Central memory CD4-positive, alpha-beta T cell (primary cell): ENCODE results near the gene CRKL.

ENCODE experiments used
- DNase-seq: peaks from one replicate; pipeline ENCODE4 v3.0.0; 2022

CRKL gene

DNA sequence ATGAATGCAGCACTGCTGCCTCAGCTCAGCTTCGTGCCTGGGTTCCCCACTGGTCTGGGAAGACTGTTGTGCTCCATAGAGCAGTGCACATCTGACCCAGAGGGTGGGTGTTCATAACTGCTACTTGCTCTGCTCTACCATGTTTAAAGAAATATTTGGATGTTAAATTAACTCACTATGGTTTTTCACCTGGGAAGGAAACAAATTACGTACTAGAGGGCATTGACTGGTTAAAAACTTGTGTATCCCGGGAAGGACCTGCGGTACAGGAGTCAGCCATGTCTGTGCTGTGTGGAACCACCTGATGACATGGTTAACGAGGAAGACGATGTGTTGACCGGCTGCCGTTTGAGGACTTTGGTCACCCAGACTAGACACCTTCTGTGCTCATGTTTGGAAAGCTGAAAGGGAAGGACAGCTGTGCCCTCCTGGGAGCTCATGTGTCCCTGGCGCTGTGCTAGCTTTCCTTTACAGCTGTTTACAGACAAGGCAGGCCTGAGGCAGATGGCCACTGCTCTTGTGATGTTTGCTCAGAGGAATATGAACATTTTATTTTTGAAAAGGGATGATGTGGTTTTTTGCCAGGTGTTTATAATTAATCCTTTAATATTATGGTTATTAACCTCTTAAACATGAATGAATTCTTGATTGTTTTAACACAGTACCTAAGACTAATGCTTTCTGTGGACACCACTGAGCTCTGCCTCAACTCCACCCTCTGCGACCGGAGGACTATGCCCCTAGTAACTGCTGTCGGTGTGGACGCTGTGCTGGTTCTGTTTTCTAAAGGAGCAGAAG, 35.5 kb downstream of the CRKL start:
- no peak for DNase-seq

GRCh38 chr22:20953342-20953608, 36.1 kb downstream of the CRKL start:
- DNase-seq: no peak

GRCh38 chr22:20953668-20954500, 36.7 kb downstream of the CRKL start:
- no peak for DNase-seq

DNA sequence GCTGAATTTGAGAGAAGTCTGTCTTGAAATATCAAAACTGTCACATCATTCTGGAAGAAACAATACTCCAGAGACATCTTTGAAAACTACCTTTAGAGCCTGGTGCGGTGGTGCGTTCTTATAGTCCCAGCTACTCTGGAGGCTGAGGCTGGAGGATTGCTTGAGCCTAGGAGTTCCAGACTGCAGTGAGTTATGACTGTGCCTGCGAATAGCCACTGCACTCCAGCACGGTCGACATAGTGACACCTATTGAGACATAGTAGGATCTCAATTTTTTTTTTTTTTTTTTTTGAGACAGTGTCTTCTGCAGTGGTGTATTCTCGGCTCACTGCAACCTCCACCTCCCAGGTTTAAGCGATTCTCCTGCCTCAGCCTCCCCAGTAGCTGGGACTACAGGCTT, 38.3 kb downstream of the CRKL start:
- no peak for DNase-seq

GRCh38 chr22:20956258-20957101, 39.3 kb downstream of the CRKL start:
- DNase-seq: no peak

DNA sequence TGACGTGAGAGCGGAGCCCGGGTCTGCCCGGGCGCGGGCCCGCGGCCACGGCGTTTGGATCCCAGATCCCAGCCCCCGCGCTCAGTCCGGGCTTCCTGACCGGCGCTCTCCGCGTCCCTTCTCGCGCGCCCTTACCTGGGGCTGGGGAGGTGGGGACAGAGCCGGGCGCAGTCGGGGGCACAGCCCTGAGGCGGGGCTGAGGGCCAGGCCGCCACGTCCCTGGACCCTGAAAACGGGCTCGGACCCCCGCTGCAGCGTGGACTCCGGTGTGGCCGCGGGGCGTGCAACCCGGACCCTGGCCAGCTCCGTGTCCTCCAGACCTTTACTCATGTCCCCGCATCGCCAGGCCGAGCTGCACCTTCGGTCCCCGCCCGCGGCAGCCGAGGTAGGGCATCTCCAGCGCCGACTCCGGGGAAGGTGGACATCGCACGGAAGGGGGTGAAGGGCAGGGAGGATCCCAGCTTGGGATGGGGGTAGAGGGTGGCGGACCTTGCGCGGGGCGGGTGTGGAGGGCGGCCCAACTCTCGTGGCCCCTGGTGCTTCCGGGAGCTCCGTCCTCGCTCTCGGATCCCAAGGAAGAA, 40.0 kb downstream of the CRKL start:
- DNase-seq: no peak

- no peak for DNase-seq
These were observed 40.6 kb downstream of the CRKL start for GRCh38 chr22:20957683-20958431.

GRCh38 chr22:20959578-20960461, 42.6 kb downstream of the CRKL start:
- DNase-seq: no peak

GRCh38 chr22:20960609-20961008, 43.4 kb downstream of the CRKL start:
- DNase-seq: no peak

DNA sequence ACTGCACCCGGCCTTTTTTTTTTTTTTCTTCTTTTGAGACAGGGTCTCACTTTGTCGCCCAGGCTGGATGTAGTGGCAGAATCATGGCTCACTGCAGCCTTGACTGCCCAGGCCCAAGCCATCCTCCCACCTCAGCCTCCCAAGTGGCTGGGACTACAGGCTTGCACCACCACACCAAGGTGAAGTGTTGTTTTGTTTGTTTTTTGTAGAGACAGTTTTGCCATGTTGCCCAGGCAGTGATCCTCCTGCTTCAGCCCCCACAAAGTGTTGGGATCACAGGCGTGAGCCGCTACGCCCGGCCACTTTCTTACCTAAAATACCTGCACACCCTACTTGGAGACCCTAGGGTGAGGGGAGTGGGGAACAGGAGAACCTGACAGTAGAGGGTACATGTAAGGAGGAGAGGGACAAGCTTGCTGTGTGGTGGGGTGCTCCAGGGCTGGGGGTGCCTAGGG, 45.3 kb downstream of the CRKL start:
- no peak for DNase-seq

GRCh38 chr22:20963201-20964052, 46.2 kb downstream of the CRKL start:
- no peak for DNase-seq

DNA sequence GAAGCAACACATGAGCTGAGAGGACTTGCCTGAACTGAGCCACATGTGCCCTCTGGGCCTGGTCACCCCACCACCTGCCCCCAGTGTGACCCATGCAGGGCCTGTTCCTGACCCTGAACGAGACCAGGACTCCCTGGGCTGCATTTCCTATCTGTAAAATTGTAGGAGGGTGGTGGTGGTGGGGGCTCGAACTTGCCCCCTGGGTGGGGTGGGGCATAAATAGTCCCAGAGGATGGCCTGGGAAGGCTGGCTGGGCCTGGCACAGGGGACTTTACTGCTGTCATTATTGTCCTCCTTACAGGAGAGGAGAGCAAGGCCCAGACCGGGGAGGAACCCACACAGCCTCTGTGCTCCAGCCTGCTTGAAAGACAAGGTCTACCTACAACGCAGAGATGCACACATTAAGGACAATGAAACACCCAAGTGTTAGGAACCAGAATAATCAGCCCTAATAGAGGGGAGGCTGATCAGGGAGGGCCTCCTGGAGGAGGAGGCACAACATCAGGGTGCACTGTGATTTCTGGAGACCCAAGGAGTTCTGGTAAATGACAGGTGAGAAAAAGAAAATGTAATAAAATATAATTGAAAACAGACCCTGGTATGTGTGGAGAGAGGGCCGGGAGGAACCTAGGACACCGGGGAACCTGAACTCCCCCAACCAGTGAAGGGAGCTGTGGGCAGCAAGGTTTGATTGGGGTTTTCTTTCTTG, 47.0 kb downstream of the CRKL start:
- no peak for DNase-seq

GRCh38 chr22:20964799-20965103, 47.5 kb downstream of the CRKL start:
- no peak for DNase-seq

GRCh38 chr22:20965104-20965887, 48.1 kb downstream of the CRKL start:
- no peak for DNase-seq

GRCh38 chr22:20965888-20966855, 49.0 kb downstream of the CRKL start:
- no peak for DNase-seq

DNA sequence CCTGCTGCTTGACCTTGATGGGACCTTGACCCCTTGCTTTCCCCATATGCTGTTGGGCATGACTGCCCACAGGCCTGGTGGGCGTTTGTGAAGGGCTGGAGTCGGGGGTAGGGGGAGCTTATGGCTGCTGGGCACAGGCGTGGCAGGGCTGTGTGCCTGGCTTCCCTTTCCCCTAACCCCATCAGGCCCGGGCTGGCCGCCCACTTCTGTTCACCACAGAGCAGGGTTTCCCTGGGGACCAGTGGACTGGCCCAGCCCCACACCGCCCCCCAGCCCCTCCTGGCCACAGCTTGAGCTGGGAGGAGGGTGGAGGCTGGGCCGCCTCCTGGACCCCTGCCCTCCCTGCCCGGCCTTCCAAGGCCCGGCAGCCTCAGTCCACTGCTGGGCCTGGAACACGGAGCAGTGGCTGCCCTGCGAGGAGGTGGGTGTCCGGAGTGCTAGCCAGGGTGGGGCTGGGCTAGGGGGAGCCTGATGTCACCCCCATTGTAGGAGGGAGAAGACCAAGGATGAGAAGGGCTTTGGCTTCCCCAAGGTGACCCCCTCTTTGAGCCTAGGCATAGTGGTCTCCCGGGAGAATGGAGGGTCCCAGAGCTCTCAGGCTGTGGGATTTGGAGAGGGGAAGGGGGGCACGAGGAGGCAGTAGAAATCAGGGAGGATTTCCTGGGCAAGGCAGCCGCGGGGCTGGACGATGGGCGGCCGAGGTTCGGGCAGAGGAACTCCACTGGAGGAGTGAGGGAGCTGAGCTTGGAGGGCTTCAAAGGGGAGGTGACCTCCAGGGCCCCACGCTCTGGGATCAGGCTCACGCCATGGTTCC, 49.9 kb downstream of the CRKL start, which contains the start of gene AIFM3:
Gene AIFM3 (plus strand): TSS at position 373 of the 814 bp plus-strand sequence. CDS start 690 bp downstream, outside the sequence.
- DNase-seq: no peak
